ENCODE results near the gene LPCAT3.

DNA sequence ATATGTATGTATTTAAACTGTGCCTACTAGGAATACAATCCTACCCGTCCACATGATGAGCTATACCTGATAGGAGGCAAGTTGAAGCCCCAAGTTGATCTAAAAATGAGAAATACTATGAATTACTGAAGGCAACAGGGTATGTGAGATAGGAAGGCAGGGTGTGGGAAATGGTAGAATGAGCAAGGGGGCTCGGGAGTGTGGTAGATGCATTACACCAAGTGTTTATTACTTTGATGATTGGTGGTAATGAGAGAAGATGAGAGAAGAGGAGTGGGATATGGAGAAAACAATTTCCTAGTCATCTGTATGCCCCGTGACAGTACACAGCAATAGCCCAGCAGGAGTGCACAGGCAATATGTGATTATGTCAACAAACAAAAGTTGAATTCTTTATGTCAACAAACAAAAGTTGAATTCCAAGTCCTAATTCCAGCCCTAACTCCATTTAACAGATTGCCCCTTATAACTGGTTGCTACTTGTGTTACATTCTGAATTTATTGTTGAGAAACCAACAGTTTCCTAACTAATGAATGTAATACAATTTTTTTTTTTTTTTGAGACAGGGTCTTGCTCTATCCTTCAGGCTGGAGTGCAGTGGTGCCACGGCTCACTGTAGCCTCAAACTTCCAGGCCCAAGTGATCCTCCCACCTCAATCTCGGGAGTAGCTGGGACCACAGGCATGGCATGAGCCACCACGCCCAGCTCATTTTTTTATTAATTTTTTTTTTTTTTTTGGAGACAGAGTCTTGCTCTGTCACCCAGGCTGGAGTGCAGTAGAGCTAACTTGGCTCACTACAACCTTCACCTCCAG lies 2.5 kb downstream of the LPCAT3 start:
- TF ChIP-seq POLR2A (IDR thresholded peaks at IDR 0.05) = no peak
- TF ChIP-seq, protein P1, sequence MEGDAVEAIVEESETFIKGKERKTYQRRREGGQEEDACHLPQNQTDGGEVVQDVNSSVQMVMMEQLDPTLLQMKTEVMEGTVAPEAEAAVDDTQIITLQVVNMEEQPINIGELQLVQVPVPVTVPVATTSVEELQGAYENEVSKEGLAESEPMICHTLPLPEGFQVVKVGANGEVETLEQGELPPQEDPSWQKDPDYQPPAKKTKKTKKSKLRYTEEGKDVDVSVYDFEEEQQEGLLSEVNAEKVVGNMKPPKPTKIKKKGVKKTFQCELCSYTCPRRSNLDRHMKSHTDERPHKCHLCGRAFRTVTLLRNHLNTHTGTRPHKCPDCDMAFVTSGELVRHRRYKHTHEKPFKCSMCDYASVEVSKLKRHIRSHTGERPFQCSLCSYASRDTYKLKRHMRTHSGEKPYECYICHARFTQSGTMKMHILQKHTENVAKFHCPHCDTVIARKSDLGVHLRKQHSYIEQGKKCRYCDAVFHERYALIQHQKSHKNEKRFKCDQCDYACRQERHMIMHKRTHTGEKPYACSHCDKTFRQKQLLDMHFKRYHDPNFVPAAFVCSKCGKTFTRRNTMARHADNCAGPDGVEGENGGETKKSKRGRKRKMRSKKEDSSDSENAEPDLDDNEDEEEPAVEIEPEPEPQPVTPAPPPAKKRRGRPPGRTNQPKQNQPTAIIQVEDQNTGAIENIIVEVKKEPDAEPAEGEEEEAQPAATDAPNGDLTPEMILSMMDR (IDR thresholded peaks at IDR 0.05) = no peak
